Keratinocyte (primary cell): ENCODE data around the gene STX8.

Experiments used
- EZH2 ChIP-seq: IDR thresholded peaks from one replicate; pipeline ENCODE4 v1.6.1; 2012; ENCODE audit warnings: inconsistent platforms, mild to moderate bottlenecking, low read length, moderate library complexity
- TF ChIP-seq, protein P1 (sequence below), 3 experiments: IDR thresholded peaks in 1 of 3; conservative IDR thresholded peaks in 1 of 3; optimal IDR thresholded peaks in 1 of 3; 2 replicates in 2 of 3; 3 replicates in 1 of 3; pipeline versions ENCODE3 to v1.5.1; 2011; ENCODE audit warnings: low read length in 3 of 3, mild to moderate bottlenecking in 3 of 3, moderate library complexity in 2 of 3, control low read depth in 1 of 3, inconsistent platforms in 1 of 3; ENCODE audit not compliant: insufficient read depth in 2 of 3; ENCODE audit errors: extremely low read depth in 1 of 3

DNA sequence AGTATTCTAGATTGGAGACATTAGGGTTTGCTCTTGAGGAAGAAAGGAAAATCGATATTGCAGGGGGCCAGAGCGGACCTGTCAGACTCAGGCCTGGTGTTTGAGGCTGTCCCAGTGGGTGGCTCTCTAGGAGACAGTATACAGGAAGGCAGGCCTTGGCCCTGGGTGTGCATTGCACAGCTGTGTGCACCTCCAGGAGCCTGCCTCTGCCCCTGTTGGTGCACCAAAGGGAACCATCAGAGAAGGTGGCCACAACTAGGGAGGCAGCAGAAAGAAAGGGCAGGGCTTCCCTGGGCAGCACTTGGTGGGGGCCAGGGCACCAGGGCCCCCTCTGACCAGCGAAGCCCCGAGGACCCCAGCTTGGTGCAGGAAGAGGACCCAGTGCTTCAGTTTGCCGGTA, 366.3 kb downstream of the STX8 start:
- TF ChIP-seq, protein P1, sequence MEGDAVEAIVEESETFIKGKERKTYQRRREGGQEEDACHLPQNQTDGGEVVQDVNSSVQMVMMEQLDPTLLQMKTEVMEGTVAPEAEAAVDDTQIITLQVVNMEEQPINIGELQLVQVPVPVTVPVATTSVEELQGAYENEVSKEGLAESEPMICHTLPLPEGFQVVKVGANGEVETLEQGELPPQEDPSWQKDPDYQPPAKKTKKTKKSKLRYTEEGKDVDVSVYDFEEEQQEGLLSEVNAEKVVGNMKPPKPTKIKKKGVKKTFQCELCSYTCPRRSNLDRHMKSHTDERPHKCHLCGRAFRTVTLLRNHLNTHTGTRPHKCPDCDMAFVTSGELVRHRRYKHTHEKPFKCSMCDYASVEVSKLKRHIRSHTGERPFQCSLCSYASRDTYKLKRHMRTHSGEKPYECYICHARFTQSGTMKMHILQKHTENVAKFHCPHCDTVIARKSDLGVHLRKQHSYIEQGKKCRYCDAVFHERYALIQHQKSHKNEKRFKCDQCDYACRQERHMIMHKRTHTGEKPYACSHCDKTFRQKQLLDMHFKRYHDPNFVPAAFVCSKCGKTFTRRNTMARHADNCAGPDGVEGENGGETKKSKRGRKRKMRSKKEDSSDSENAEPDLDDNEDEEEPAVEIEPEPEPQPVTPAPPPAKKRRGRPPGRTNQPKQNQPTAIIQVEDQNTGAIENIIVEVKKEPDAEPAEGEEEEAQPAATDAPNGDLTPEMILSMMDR (optimal IDR thresholded peaks at IDR 0.05 in 1 of 3, IDR thresholded peaks at IDR 0.05 in 1 of 3, conservative IDR thresholded peaks at IDR 0.05 in 1 of 3; ENCODE audit: extremely low read depth in 1 of 3, insufficient read depth in 2 of 3, low read length in 3 of 3) = no peak
- TF ChIP-seq EZH2 = no peak
